ENCODE results near the gene PLA2G4D.

The PLA2G4D gene

GRCh38 chr15:42123546-42123945, 29.2 kb upstream of the PLA2G4D start:
- TF ChIP-seq CREB5 (CRISPR knock-in tag; IDR thresholded peaks at IDR 0.05; ENCODE audit: low read depth) (no peak), ZFP30 (CRISPR knock-in tag; IDR thresholded peaks at IDR 0.05) (no peak), CSDC2 (CRISPR knock-in tag; IDR thresholded peaks at IDR 0.05) (no peak), ZNF70 (CRISPR knock-in tag; IDR thresholded peaks at IDR 0.05) (no peak), ZFP3 (CRISPR knock-in tag; IDR thresholded peaks at IDR 0.05) (no peak), SNAI2 (CRISPR knock-in tag; IDR thresholded peaks at IDR 0.05) (no peak), ISL1 (CRISPR knock-in tag; IDR thresholded peaks at IDR 0.05) (no peak), TCF4 (CRISPR knock-in tag; IDR thresholded peaks at IDR 0.05; ENCODE audit: borderline replicate concordance) (no peak), RARB (CRISPR knock-in tag; IDR thresholded peaks at IDR 0.05) (no peak), ZNF565 (CRISPR knock-in tag; conservative IDR thresholded peaks at IDR 0.05; ENCODE audit: low read depth) (no peak)
- no peak for ATAC-seq

GRCh38 chr15:42121682-42122081, 27.3 kb upstream of the PLA2G4D start:
- no peak for TF ChIP-seq BACH2 (CRISPR knock-in tag; IDR thresholded peaks at IDR 0.05; ENCODE audit: borderline replicate concordance)
- no peak for TF ChIP-seq ZNF565 (CRISPR knock-in tag; conservative IDR thresholded peaks at IDR 0.05; ENCODE audit: low read depth)
- TF ChIP-seq PPARA (CRISPR knock-in tag; IDR thresholded peaks at IDR 0.05; ENCODE audit: borderline replicate concordance), result no peak
- TF ChIP-seq CREB5 (CRISPR knock-in tag; IDR thresholded peaks at IDR 0.05; ENCODE audit: low read depth), result no peak
- no peak for TF ChIP-seq ZNF70 (CRISPR knock-in tag; IDR thresholded peaks at IDR 0.05)
- TF ChIP-seq ARNTL (CRISPR knock-in tag; IDR thresholded peaks at IDR 0.05; ENCODE audit: borderline replicate concordance, low read depth), result no peak
- TF ChIP-seq GLIS3 (CRISPR knock-in tag; IDR thresholded peaks at IDR 0.05), result no peak
- no peak for TF ChIP-seq ZC3H10 (CRISPR knock-in tag; IDR thresholded peaks at IDR 0.05)
- no peak for TF ChIP-seq SNAI2 (CRISPR knock-in tag; IDR thresholded peaks at IDR 0.05)
- no peak for TF ChIP-seq TOX (CRISPR knock-in tag; IDR thresholded peaks at IDR 0.05; ENCODE audit: borderline replicate concordance)
- no peak for TF ChIP-seq TCF4 (CRISPR knock-in tag; IDR thresholded peaks at IDR 0.05; ENCODE audit: borderline replicate concordance)
- TF ChIP-seq, protein P1, sequence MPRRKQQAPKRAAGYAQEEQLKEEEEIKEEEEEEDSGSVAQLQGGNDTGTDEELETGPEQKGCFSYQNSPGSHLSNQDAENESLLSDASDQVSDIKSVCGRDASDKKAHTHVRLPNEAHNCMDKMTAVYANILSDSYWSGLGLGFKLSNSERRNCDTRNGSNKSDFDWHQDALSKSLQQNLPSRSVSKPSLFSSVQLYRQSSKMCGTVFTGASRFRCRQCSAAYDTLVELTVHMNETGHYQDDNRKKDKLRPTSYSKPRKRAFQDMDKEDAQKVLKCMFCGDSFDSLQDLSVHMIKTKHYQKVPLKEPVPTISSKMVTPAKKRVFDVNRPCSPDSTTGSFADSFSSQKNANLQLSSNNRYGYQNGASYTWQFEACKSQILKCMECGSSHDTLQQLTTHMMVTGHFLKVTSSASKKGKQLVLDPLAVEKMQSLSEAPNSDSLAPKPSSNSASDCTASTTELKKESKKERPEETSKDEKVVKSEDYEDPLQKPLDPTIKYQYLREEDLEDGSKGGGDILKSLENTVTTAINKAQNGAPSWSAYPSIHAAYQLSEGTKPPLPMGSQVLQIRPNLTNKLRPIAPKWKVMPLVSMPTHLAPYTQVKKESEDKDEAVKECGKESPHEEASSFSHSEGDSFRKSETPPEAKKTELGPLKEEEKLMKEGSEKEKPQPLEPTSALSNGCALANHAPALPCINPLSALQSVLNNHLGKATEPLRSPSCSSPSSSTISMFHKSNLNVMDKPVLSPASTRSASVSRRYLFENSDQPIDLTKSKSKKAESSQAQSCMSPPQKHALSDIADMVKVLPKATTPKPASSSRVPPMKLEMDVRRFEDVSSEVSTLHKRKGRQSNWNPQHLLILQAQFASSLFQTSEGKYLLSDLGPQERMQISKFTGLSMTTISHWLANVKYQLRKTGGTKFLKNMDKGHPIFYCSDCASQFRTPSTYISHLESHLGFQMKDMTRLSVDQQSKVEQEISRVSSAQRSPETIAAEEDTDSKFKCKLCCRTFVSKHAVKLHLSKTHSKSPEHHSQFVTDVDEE (CRISPR knock-in tag; IDR thresholded peaks at IDR 0.05), result no peak
- ATAC-seq, result no peak

DNA sequence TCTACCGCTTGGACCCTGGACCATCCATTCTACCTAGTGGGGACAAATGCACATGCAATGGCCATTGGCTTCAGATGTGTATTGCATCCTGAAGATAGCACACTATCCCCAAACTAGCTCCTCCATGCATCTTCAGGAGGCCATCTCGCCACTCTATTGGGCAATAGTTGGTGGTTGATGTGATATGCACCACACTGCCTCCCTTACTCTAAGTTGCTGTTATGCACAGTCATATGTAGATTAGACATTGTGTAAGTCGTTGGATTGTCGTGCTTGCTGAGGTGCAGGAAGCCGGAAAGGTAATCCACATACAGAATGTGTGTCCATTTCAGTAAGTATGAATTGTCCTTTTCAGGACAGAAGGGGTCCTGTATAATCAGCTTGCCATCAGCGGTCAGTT, 26.7 kb upstream of the PLA2G4D start:
- ATAC-seq, result no peak

GRCh38 chr15:42120285-42120684, 25.9 kb upstream of the PLA2G4D start:
- TF ChIP-seq, protein P2, sequence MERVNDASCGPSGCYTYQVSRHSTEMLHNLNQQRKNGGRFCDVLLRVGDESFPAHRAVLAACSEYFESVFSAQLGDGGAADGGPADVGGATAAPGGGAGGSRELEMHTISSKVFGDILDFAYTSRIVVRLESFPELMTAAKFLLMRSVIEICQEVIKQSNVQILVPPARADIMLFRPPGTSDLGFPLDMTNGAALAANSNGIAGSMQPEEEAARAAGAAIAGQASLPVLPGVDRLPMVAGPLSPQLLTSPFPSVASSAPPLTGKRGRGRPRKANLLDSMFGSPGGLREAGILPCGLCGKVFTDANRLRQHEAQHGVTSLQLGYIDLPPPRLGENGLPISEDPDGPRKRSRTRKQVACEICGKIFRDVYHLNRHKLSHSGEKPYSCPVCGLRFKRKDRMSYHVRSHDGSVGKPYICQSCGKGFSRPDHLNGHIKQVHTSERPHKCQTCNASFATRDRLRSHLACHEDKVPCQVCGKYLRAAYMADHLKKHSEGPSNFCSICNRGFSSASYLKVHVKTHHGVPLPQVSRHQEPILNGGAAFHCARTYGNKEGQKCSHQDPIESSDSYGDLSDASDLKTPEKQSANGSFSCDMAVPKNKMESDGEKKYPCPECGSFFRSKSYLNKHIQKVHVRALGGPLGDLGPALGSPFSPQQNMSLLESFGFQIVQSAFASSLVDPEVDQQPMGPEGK (CRISPR knock-in tag; IDR thresholded peaks at IDR 0.05; ENCODE audit: borderline replicate concordance), result no peak
- TF ChIP-seq ARNTL (CRISPR knock-in tag; IDR thresholded peaks at IDR 0.05; ENCODE audit: borderline replicate concordance, low read depth) (no peak), TOX (CRISPR knock-in tag; IDR thresholded peaks at IDR 0.05; ENCODE audit: borderline replicate concordance) (no peak), ZFP3 (CRISPR knock-in tag; IDR thresholded peaks at IDR 0.05) (no peak), GLIS3 (CRISPR knock-in tag; IDR thresholded peaks at IDR 0.05) (no peak), ZNF70 (CRISPR knock-in tag; IDR thresholded peaks at IDR 0.05) (no peak), SNAI2 (CRISPR knock-in tag; IDR thresholded peaks at IDR 0.05) (no peak), TCF4 (CRISPR knock-in tag; IDR thresholded peaks at IDR 0.05; ENCODE audit: borderline replicate concordance) (no peak), RARB (CRISPR knock-in tag; IDR thresholded peaks at IDR 0.05) (no peak), BACH2 (CRISPR knock-in tag; IDR thresholded peaks at IDR 0.05; ENCODE audit: borderline replicate concordance) (no peak), ESRRG (CRISPR knock-in tag; IDR thresholded peaks at IDR 0.05) (no peak), PPARA (CRISPR knock-in tag; IDR thresholded peaks at IDR 0.05; ENCODE audit: borderline replicate concordance) (no peak), ZC3H10 (CRISPR knock-in tag; IDR thresholded peaks at IDR 0.05) (no peak), CSDC2 (CRISPR knock-in tag; IDR thresholded peaks at IDR 0.05) (no peak), ZFP30 (CRISPR knock-in tag; IDR thresholded peaks at IDR 0.05) (no peak), ZNF565 (CRISPR knock-in tag; conservative IDR thresholded peaks at IDR 0.05; ENCODE audit: low read depth) (no peak)
- TF ChIP-seq, protein P3, sequence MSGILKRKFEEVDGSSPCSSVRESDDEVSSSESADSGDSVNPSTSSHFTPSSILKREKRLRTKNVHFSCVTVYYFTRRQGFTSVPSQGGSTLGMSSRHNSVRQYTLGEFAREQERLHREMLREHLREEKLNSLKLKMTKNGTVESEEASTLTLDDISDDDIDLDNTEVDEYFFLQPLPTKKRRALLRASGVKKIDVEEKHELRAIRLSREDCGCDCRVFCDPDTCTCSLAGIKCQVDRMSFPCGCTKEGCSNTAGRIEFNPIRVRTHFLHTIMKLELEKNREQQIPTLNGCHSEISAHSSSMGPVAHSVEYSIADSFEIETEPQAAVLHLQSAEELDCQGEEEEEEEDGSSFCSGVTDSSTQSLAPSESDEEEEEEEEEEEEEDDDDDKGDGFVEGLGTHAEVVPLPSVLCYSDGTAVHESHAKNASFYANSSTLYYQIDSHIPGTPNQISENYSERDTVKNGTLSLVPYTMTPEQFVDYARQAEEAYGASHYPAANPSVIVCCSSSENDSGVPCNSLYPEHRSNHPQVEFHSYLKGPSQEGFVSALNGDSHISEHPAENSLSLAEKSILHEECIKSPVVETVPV (CRISPR knock-in tag; IDR thresholded peaks at IDR 0.05), result no peak
- TF ChIP-seq, protein P4, sequence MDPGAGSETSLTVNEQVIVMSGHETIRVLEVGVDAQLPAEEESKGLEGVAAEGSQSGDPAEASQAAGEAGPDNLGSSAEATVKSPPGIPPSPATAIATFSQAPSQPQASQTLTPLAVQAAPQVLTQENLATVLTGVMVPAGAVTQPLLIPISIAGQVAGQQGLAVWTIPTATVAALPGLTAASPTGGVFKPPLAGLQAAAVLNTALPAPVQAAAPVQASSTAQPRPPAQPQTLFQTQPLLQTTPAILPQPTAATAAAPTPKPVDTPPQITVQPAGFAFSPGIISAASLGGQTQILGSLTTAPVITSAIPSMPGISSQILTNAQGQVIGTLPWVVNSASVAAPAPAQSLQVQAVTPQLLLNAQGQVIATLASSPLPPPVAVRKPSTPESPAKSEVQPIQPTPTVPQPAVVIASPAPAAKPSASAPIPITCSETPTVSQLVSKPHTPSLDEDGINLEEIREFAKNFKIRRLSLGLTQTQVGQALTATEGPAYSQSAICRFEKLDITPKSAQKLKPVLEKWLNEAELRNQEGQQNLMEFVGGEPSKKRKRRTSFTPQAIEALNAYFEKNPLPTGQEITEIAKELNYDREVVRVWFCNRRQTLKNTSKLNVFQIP (CRISPR knock-in tag; IDR thresholded peaks at IDR 0.05; ENCODE audit: borderline replicate concordance, low read depth), result no peak
- ATAC-seq, result no peak

More for the DNA sequence above, 26.7 kb upstream of the PLA2G4D start:
- TF ChIP-seq ZFP30 (CRISPR knock-in tag; IDR thresholded peaks at IDR 0.05) (no peak), PPARA (CRISPR knock-in tag; IDR thresholded peaks at IDR 0.05; ENCODE audit: borderline replicate concordance) (no peak), ZC3H10 (CRISPR knock-in tag; IDR thresholded peaks at IDR 0.05) (no peak), ARNTL (CRISPR knock-in tag; IDR thresholded peaks at IDR 0.05; ENCODE audit: borderline replicate concordance, low read depth) (no peak), TOX (CRISPR knock-in tag; IDR thresholded peaks at IDR 0.05; ENCODE audit: borderline replicate concordance) (no peak)
